Parathyroid adenoma (tissue), 2 donors: ENCODE measurements around the gene HPCAL1.
"Not testable (repeated sequence)": the region's sequence is repeated elsewhere in the genome, so short reads cannot be mapped to it uniquely, and the experiment has no call there.

Source experiments
- H2AFZ ChIP-seq: fragments of 300-600 bp; sonication (generic); one replicate; pipeline ENCODE4 v1.7.0; 2017; ENCODE audit warnings: antibody characterized with exemption, mild to moderate bottlenecking
- H3K27ac ChIP-seq: fragments of 300-600 bp; sonication (generic); one replicate; pipeline ENCODE4 v1.7.0; 2017
- H3K27me3 ChIP-seq: fragments of 300-600 bp; sonication (generic); one replicate; pipeline ENCODE4 v1.7.0; 2017; ENCODE audit warnings: low read length; ENCODE audit not compliant: control insufficient read depth, insufficient read depth
- H3K36me3 ChIP-seq: fragments of 300-600 bp; sonication (generic); one replicate; pipeline ENCODE4 v1.7.0; 2017; ENCODE audit warnings: low read length; ENCODE audit not compliant: control insufficient read depth, insufficient read depth
- H3K4me1 ChIP-seq: fragments of 300-600 bp; sonication (generic); one replicate; pipeline ENCODE4 v1.7.0; 2017; ENCODE audit warnings: control low read depth
- H3K4me2 ChIP-seq: fragments of 300-600 bp; sonication (generic); one replicate; pipeline ENCODE4 v1.7.0; 2017; ENCODE audit warnings: low read length
- H3K4me3 ChIP-seq: fragments of 300-600 bp; sonication (generic); one replicate; pipeline ENCODE4 v1.7.0; 2017; ENCODE audit warnings: low read depth, low read length
- H3K79me2 ChIP-seq: fragments of 300-600 bp; sonication (generic); one replicate; pipeline ENCODE4 v1.7.0; 2017; ENCODE audit warnings: control low read depth
- H3K9ac ChIP-seq: fragments of 300-600 bp; sonication (generic); one replicate; pipeline ENCODE4 v1.7.0; 2017; ENCODE audit warnings: mild to moderate bottlenecking
- H3K9me3 ChIP-seq: fragments of 300-600 bp; sonication (generic); one replicate; pipeline ENCODE4 v1.7.0; 2017; ENCODE audit warnings: low read length; ENCODE audit not compliant: control insufficient read depth
- TF ChIP-seq, protein P1 (sequence below): fragments of 300-600 bp; sonication (generic); IDR thresholded peaks from one replicate; pipeline ENCODE4 v1.7.0; 2017; ENCODE audit warnings: antibody characterized with exemption, mild to moderate bottlenecking
- donor health status: primary hyperparathyroidism.

Gene HPCAL1

DNA sequence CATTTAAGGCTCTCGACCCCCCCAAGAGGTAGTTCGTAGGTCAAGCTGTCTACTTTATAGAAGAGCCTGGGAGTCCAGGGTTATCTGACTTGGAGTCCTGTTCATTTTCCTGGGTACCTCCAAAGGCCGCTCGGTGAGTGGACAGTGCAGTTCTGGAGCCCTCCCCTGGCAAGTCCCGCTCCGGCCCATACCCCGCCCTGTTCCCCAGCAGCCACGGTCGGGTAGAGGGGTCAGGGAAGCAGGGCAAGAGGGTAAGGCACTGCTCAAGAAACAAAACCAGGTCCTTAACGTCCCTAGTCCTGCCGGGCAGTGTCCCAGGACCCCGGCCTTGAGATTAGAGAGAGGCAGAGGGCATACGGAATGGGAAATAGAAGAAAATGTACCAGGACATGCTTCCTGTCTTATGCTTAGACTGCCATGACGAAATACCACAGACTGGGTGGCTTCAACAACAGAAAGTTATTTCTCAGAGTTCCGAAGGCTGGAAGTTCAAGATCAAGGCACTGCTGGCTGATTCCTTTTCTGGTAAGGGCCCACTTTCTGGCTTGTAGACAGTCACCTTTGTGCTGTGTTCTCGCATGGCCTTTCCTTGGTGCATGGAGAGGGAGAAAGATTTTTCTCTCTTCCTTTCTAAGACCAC lies 5.4 kb upstream of the HPCAL1 start:
- no peaks in the 10 kb centered on the region for H3K27me3 ChIP-seq
- no peaks in the 10 kb centered on the region for H3K36me3 ChIP-seq
- H3K4me3 ChIP-seq = no peak overlapping the region
- no peak overlapping the region for H3K4me2 ChIP-seq
- H3K9ac ChIP-seq = no peak overlapping the region
- H2AFZ ChIP-seq = no peak overlapping the region
- no peaks in the 10 kb centered on the region for H3K4me1 ChIP-seq
- no peak overlapping the region for H3K27ac ChIP-seq
- TF ChIP-seq, protein P1, sequence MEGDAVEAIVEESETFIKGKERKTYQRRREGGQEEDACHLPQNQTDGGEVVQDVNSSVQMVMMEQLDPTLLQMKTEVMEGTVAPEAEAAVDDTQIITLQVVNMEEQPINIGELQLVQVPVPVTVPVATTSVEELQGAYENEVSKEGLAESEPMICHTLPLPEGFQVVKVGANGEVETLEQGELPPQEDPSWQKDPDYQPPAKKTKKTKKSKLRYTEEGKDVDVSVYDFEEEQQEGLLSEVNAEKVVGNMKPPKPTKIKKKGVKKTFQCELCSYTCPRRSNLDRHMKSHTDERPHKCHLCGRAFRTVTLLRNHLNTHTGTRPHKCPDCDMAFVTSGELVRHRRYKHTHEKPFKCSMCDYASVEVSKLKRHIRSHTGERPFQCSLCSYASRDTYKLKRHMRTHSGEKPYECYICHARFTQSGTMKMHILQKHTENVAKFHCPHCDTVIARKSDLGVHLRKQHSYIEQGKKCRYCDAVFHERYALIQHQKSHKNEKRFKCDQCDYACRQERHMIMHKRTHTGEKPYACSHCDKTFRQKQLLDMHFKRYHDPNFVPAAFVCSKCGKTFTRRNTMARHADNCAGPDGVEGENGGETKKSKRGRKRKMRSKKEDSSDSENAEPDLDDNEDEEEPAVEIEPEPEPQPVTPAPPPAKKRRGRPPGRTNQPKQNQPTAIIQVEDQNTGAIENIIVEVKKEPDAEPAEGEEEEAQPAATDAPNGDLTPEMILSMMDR = no peak
- H3K9me3 ChIP-seq = no peaks in the 10 kb centered on the region
- no peaks in the 10 kb centered on the region for H3K79me2 ChIP-seq

DNA sequence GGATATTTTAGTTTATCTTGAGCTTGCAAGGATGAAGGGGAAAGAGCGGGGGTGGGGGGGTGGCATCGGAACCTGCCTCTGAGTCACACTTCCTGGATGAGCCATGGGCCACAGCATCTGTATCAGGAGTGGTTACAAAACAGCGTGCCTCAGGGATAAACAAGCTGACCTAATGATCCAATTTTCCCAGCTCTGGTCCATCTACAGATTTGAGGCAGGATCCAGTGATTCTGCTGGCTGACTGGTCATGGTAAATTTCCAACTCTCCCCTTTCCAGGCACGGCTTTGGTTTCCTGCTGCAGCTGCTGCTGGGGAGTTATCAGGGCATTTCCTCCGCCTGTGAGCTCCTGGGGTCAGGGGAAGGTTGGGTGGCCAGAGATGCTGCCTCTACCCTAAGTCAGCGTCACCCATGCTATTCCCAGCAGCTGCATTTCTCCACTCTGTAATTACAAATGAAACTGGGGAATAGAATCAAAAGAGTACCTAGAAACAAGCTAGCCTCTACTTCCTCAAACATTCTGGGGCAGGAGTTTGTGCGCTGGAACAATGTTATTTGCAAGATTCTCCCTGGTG lies 4.7 kb upstream of the HPCAL1 start:
- H3K79me2 ChIP-seq = no peaks in the 10 kb centered on the region
- H3K27ac ChIP-seq = no peak overlapping the region
- H3K4me3 ChIP-seq = no peak overlapping the region
- H3K9ac ChIP-seq = no peak overlapping the region
- H3K9me3 ChIP-seq = no peaks in the 10 kb centered on the region
- TF ChIP-seq, protein P1 = no peak
- no peaks in the 10 kb centered on the region for H3K4me1 ChIP-seq
- no peaks in the 10 kb centered on the region for H3K36me3 ChIP-seq
- H3K27me3 ChIP-seq = no peaks in the 10 kb centered on the region
- H3K4me2 ChIP-seq = no peak overlapping the region
- no peak overlapping the region for H2AFZ ChIP-seq

DNA sequence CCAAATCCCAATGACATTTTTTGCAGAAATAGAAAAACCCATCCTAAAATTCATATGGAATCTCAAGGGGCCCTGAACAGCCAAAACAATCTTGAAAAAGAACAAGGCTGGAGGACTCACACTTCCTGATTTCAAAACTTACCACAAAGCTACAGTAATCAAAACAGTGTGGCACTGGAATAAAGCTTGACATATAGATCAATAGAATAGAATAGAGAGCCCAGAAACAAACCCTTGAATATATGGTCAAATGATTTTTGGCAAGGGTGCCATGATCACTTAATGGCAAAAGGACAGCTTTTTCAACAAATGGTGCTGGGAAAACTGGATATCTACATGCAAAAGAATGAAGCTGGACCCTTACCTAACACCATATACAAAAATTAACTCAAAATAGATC lies 3.9 kb upstream of the HPCAL1 start:
- not testable (repeated sequence) for H2AFZ ChIP-seq, H3K4me2 ChIP-seq, H3K4me1 ChIP-seq, H3K9ac ChIP-seq, H3K4me3 ChIP-seq, H3K36me3 ChIP-seq, H3K27ac ChIP-seq, H3K9me3 ChIP-seq, H3K27me3 ChIP-seq, H3K79me2 ChIP-seq

DNA sequence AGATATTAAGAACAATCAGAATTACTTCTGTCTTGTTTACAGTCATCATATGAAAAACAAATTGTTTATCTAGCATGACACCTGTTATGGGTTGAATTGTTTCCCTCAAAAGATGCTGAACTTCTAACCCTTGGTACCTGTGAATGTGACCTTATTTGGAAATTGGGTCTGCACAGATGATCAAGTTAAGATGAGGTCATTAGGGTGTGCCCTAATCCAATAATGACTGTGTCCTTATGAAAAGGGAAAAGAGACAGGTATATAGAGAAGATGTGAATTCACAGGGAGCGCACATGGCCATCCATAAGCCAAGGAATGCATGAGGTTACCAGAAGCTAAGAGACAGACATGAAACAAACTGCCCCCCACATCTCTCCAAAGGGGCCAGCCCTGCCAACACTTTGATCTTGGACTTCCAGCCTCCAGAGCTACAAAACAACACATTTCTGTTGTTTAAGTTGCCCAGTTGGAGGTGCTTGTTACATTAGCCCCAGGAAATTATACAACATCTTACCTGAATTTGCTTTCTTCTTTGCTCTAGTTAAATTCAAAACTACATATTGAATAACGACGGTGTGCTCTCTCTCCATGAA lies 2.3 kb upstream of the HPCAL1 start:
- Histone ChIP-seq H3K9me3 (no peaks in the 10 kb centered on the region), H3K4me2 (no peak overlapping the region), H3K27me3 (no peaks in the 10 kb centered on the region), H3K79me2 (peaks cover 2% of the 10 kb centered on the region), H2AFZ (no peak overlapping the region), H3K4me3 (no peak overlapping the region), H3K4me1 (no peaks in the 10 kb centered on the region), H3K9ac (no peak overlapping the region), H3K36me3 (no peaks in the 10 kb centered on the region), H3K27ac (no peak overlapping the region)
- TF ChIP-seq, protein P1 = no peak

DNA sequence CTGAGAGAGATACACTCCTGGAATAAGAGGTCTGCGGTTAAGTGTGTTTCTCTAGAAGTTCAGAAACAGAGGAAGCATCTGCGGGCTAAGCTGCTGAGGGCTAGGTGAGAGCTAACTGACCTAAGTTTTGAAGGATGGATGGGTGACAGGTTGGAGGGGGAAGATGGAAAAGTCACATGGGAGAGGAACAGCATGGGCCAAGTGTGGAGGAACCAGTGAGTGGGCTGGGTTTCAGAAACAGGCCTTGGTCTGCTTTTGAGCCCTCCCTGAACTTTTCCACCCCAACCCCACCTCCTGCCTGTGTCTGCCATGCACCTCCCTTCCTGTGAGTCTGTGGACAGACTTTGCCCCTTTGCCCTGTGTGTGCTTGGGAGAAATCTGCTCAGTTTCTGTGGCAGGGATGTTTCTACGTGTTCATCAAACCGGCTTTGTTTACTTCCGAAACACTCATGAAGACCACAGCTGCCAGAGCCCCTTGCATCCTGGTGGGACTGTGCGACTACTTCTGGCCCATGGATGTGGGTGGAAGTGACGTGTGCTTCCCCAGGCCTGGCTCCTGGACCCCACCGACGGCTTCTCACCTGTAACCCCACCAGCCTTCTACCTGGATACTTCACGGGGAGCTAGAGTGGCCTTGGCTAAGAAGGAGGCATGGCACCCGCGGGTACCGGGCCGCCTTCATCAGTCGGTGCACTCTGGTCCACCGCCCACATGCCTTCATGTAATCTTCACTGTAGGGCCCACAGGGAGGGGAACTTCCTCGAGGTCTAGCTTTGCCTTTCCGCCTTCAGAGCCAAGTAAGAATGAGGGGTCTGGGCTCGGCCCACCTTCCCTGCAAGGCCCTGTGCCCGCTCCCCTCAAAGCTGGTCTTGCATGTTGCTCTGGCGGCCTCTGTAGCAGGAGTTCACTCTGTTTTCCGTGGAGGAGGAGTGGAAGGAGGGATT lies 1.4 kb upstream of the HPCAL1 start:
- no peak overlapping the region for H3K9ac ChIP-seq
- no peak overlapping the region for H3K27ac ChIP-seq
- no peak overlapping the region for H3K4me2 ChIP-seq
- no peaks in the 10 kb centered on the region for H3K27me3 ChIP-seq
- TF ChIP-seq, protein P1 = no peak
- H2AFZ ChIP-seq = peak overlapping the region; percentile 96
- H3K4me1 ChIP-seq = no peaks in the 10 kb centered on the region
- no peak overlapping the region for H3K4me3 ChIP-seq
- no peaks in the 10 kb centered on the region for H3K9me3 ChIP-seq
- no peaks in the 10 kb centered on the region for H3K36me3 ChIP-seq
- H3K79me2 ChIP-seq = peaks cover 2% of the 10 kb centered on the region
